Psoas muscle (tissue), 8 donors: ENCODE data around the gene FBXL13. TPM values are rescaled to one million over a fixed set of nuclear protein-coding genes. Genes with fewer than 3 reads are reported as not detected.
A peak's percentile ranks its signal among the peaks of the same experiment; 100 is the strongest.

ENCODE experiments used
- ATAC-seq, 4 donors: fragments of 200-7000 bp; cut with Tn5 transposase; one replicate each; pipeline ENCODE4 v1.9.1; 2020; ENCODE audit warnings: moderate library complexity in 3 of 4, mild to moderate bottlenecking in 2 of 4
- DNase-seq, 2 donors: peaks; one replicate each; pipeline ENCODE4 v3.0.0-alpha.2; 2020
- H3K27ac ChIP-seq: fragments of 200-600 bp; one replicate; pipeline ENCODE4 v1.8.0; 2022
- H3K27me3 ChIP-seq, 3 donors: fragments of 200-600 bp in 1 of 3; one replicate each; pipeline versions ENCODE4 v1.6.1 to v1.8.0; 2013 to 2022; ENCODE audit warnings: low read length in 2 of 3, mild to moderate bottlenecking in 2 of 3, moderate library complexity in 1 of 3; ENCODE audit not compliant: insufficient read depth in 3 of 3
- H3K36me3 ChIP-seq, 2 donors: fragments of 200-600 bp in 1 of 2; one replicate each; pipeline versions ENCODE4 v1.6.1 to v1.8.0; 2013 to 2022; ENCODE audit warnings: low read depth in 1 of 2, mild to moderate bottlenecking in 1 of 2, moderate library complexity in 1 of 2; ENCODE audit not compliant: insufficient read depth in 1 of 2
- H3K4me1 ChIP-seq: fragments of 200-600 bp; one replicate; pipeline ENCODE4 v1.8.0; 2022
- H3K4me3 ChIP-seq: fragments of 200-600 bp; one replicate; pipeline ENCODE4 v1.8.0; 2022; ENCODE audit warnings: mild to moderate bottlenecking
- H3K9me3 ChIP-seq: fragments of 200-600 bp; one replicate; pipeline ENCODE4 v1.8.0; 2022
- CTCF ChIP-seq: fragments of 200-600 bp; IDR thresholded peaks from one replicate; pipeline ENCODE4 v1.8.0; 2022; ENCODE audit warnings: antibody characterized with exemption
- WGBS, 3 donors: extraction: QIAGEN DNeasy Blood & Tissue Kit; methylation state at CpG; one replicate each; pipeline versions ENCODE4 v1.1.6 to v1.1.7; 2013; 5-methylcytosine and 5-hydroxymethylcytosine counted together
- intact Hi-C, 2 donors: fragments of 100-400 bp; cut with DNase I; formaldehyde crosslinking; loops; one replicate each; pipeline versions ENCODE4 v1.11.0 to v1.14.2; 2022
- polyA plus RNA-seq, 3 donors: library from polyadenylated mRNA; stranded (reverse); fragments of 200-250 nt; gene quantifications; one replicate each; pipeline ENCODE4 v1.2.3, GENCODE V29; 2013
- total RNA-seq, 4 donors: library from RNA; stranded (reverse); fragmentation: NEBNext Ultra II Directional in 2 of 4; extraction: Animal tissue kit (Norgen Biotek cat#: 25700) in 2 of 4; gene quantifications; one replicate each; pipeline versions ENCODE4 v1.2.1 to v1.2.4, GENCODE V29; 2021 to 2023
- donor health status: healthy with polysubstance abuse.
- donor health status: DM: no; HTN: no; CAD: no; lungs with moderate emphysema.
- donor health status: Bipolar disorder and iron deficiency.
- donor health status: healthy.
- donor health status: DM: yes; HTN: yes; CAD: no.
- donor health status: DM: no; HTN: no; CAD: no.
- donor health status: DM: no; HTN: no; CAD: no.
- donor health status: DM: yes; HTN: yes; CAD: no.

The FBXL13 gene
- total and polyA plus RNA-seq, 7 donors = 0.13 to 0.52 (median 0.28) TPM; not detected in 1

- Histone ChIP-seq H3K36me3 (no peaks in the 10 kb centered on the region), H3K27ac (no peak overlapping the region), H3K4me1 (no peaks in the 10 kb centered on the region), H3K9me3 (no peaks in the 10 kb centered on the region), H3K4me3 (no peak overlapping the region), H3K27me3 (no peaks in the 10 kb centered on the region)
- no peak for TF ChIP-seq CTCF
- DNase-seq (no peak), ATAC-seq (no peak)
- intact Hi-C loops = no loop called here
- WGBS, 3 donors = 36 to 47% (median 42%) methylated on average over 5 of the region's 5 CpGs
These were observed 148.4 kb downstream of the FBXL13 start for GRCh38 chr7:102925976-102926782.

GRCh38 chr7:102918845-102919244, 155.8 kb downstream of the FBXL13 start:
- H3K4me3 ChIP-seq = no peak overlapping the region
- ATAC-seq (no peak), DNase-seq (no peak)
- WGBS, 3 donors = 22 to 35% (median 33%) methylated on average over 1 of the region's 1 CpG
- H3K36me3 ChIP-seq = no peaks in the 10 kb centered on the region
- H3K4me1 ChIP-seq = no peaks in the 10 kb centered on the region
- H3K27ac ChIP-seq = no peak overlapping the region
- TF ChIP-seq CTCF = no peak
- no peaks in the 10 kb centered on the region for H3K9me3 ChIP-seq
- intact Hi-C loops = no loop called here
- no peaks in the 10 kb centered on the region for H3K27me3 ChIP-seq

- intact Hi-C loops = no loop called here
- H3K4me1 ChIP-seq = no peaks in the 10 kb centered on the region
- no peak overlapping the region for H3K4me3 ChIP-seq
- ATAC-seq (peak in 3 of 4 donors; percentile 37 to 67 (median 57)), DNase-seq (no peak)
- TF ChIP-seq CTCF = no peak
- 48 to 64% (median 58%) methylated on average over 5 of the region's 5 CpGs for WGBS, 3 donors
- H3K27ac ChIP-seq = no peak overlapping the region
- H3K36me3 ChIP-seq = no peaks in the 10 kb centered on the region
- no peaks in the 10 kb centered on the region for H3K27me3 ChIP-seq
- H3K9me3 ChIP-seq = no peaks in the 10 kb centered on the region
These were observed 156.9 kb downstream of the FBXL13 start for GRCh38 chr7:102917436-102918353.

- no peak for DNase-seq
- peaks cover 4% of the 10 kb centered on the region for H3K4me1 ChIP-seq
- no peaks in the 10 kb centered on the region for H3K9me3 ChIP-seq
- no peaks in the 10 kb centered on the region for H3K36me3 ChIP-seq
- intact Hi-C loops = no loop called here
- no peak for TF ChIP-seq CTCF
- H3K27me3 ChIP-seq = no peaks in the 10 kb centered on the region
- ATAC-seq = no peak
- H3K27ac ChIP-seq = no peak overlapping the region
- no peak overlapping the region for H3K4me3 ChIP-seq
These were observed 157.7 kb downstream of the FBXL13 start for GRCh38 chr7:102916881-102917280.
